NCI-H69 (cell line): Measurements from ENCODE around the gene RSL24D1.
"Not testable (repeated sequence)": the region's sequence is repeated elsewhere in the genome, so short reads cannot be mapped to it uniquely, and the experiment has no call there.

Source experiments
- DNase-seq: peaks from one replicate; lab custom pipeline; 2025; lab: John Stamatoyannopoulos, UW

The RSL24D1 gene

DNA sequence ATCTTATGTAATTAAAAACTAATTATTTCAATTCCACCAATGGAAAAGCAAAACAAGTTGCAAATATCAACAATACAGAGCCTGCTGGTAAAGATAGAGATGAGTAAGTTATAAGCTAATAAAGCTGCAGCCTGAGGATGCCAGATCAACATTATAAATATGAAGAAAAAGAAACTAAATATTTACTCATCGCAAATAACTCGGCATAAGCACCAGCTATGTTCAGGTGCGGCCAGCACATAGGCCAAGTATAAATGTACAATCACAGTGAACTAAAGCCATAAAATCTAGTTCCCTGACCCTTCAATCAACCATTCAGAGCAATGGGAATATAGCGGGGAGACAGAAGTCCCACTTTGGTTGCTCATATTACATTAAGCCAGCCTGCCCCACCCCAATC is 7.7 kb upstream of the RSL24D1 start:
- DNase-seq = no peak

- DNase-seq = no peak
Observed at GRCh38 chr15:55202206-55202605, 5.5 kb upstream of the RSL24D1 start.

GRCh38 chr15:55198706-55199105 is 2.0 kb upstream of the RSL24D1 start:
- DNase-seq = no peak

DNA sequence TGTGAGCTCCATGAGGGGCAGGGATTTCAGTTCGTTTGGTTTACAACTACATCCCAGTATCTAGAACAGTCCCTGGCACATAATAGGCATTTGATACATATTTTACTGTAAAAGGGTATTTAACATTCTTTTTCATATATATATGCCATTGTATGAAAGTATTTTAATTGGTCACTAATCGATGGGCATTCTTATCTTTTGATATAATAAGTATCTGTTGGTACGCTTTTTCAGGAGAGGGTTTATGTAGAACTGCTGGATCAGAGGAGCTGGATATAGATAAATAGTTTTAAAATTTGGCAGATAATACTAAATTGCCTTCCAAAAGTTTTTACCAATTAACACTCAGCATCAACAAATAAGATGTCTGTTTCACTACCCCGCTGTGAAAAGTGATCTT is 978 bp upstream of the RSL24D1 start:
- no peak for DNase-seq

GRCh38 chr15:55197362-55197705 is 593 bp upstream of the RSL24D1 start:
- peak; percentile 49 for DNase-seq

DNA sequence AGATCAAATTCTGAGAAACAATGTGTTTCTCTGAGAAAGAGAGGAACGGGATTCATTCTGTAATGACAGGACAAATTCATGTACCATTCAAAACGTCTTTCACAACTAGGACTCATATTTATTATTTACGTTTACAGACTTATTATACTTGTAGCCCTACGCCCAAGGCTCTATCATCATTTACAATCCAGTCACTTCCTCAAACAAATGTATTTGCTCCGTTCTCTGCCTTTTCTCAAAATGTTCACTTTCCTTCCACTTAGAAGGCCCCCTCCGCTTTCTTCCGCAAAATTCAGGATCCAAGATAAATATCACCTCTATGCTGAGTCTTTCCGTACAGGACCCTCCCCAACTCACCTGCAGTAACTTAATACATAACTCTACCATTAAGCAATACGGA is 745 bp downstream of the RSL24D1 start:
- DNase-seq = peak; percentile 44

DNA sequence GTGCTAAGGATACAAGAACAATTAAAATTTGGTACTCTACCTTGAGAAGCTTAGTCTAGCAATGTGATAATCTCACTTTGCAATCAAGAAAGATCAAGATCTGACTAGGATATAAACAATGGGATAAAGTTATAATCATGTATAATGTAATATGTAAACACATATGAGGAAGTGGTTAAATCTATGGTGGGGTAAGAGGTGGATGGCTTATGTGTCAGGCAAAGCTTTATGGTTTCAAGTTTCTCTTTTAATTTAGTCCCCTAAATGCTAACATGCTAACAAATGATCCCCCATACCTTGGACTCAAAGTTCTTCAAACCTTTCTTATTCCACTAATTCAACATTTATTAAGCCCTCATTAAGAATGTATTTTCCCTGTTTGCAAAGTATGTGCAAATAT is 2.5 kb downstream of the RSL24D1 start:
- no peak for DNase-seq

- DNase-seq = no peak
Observed at GRCh38 chr15:55186331-55186730, 10.4 kb downstream of the RSL24D1 start.

DNA sequence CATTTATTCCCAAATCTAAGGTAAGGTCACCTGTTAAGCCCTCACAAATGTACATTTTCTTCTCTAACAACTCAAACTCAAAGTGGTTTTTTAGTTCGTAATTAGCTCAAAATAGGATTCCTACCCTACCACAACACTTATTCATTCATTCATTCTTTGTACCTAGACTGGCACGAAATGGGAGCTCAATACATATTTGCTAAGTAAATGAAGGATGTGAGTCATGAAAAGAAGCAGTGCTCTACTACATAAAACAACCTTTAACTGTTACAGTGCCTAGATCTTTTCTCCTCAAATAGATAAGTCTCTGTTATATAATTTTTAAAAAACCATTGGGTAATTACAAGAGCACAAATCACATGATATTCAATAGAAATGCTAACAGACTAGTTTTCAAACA is 13.1 kb downstream of the RSL24D1 start:
- no peak for DNase-seq

DNA sequence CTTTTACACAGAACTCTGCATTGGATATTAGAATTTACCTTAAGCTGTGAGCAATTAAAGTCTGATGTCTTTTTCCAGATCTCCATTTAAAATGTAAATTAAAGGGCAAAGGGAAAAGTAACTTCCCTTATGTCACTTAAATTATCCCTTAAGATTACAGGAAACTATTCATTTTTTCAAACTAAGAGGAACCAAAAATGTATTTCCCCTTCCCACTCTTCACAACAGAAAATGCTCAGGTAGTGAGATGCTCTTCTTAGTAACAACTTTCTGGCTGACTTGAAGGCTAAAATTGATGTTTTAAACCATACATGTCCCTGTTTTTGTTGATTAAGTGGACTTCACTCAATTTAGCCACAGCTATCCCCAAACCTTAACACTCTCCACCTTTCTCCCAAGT is 17.6 kb downstream of the RSL24D1 start:
- DNase-seq = no peak

DNA sequence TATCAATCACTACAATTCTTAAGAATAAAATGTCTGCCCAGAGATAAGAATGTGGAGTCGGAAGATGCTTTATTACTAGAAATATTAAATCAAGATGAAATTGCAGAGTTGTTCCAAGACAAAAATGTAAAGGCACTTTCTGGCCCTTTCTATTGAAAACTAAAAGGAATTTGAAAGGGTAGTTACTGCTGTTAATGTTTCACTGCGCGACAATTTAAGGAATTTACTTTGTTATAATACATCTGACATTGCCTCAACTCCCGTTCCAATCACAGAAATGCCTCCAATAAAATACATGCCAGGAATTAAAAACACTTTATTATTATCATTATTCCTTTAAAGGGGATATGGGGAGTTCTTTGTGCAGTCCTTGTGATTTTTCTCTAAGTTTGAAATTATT is 26.4 kb downstream of the RSL24D1 start:
- DNase-seq = no peak

- peak; percentile 83 for DNase-seq
Observed at GRCh38 chr15:55168350-55168974, 28.3 kb downstream of the RSL24D1 start.

DNA sequence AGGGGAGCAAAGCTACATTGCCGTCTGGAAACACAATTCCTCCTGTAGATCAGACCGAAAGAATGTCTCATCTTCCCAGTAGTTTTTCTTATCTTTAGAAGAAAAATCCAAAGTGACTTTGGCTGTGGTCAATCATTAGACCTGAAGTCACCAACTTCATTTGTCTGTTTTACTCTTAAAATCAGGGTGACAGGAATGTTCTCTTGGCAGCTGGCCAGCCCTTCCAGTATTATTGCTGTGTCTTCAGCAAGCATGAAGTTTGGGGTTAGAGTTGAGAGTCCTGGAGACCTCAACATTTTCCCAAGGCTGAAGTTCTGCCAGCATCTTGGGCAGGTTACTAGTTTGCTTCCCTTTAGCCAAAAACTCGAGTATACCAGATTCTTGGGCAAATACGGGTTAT is 32.5 kb downstream of the RSL24D1 start:
- DNase-seq = no peak

- no peak for DNase-seq
Observed at GRCh38 chr15:55151631-55152030, 45.1 kb downstream of the RSL24D1 start.

GRCh38 chr15:55143132-55143531 is 53.6 kb downstream of the RSL24D1 start:
- not testable (repeated sequence) for DNase-seq

GRCh38 chr15:55133972-55134371 is 62.8 kb downstream of the RSL24D1 start:
- DNase-seq = no peak

GRCh38 chr15:55132672-55133071 is 64.1 kb downstream of the RSL24D1 start:
- DNase-seq = no peak
